H1 (cell line): ENCODE data around the gene HERC3. TPM values are rescaled to one million over a fixed set of nuclear protein-coding genes. Genes with fewer than 3 reads are reported as not detected.

Experiments used
- CBX5 ChIP-seq: fragments of 300-800, 300-1000 bp; sonication (generic); IDR thresholded peaks from 2 replicates; pipeline ENCODE4 v1.7.1; 2016; ENCODE audit warnings: antibody characterized with exemption, low read length, low read depth
- CREB1 ChIP-seq: IDR thresholded peaks from 2 replicates; pipeline ENCODE4 v1.6.1; 2012; ENCODE audit warnings: inconsistent platforms
- CTCF ChIP-seq, 3 experiments: IDR thresholded peaks; 1 replicate in 2 of 3; 2 replicates in 1 of 3; pipeline versions ENCODE4 v1.5.1 to v1.6.1; 2011; ENCODE audit warnings: low read length in 3 of 3, mild to moderate bottlenecking in 3 of 3, inconsistent platforms in 2 of 3, low read depth in 1 of 3, moderate library complexity in 1 of 3; ENCODE audit not compliant: insufficient read depth in 1 of 3; ENCODE audit errors: control extremely low read depth in 1 of 3
- POU5F1 ChIP-seq: IDR thresholded peaks from 2 replicates; pipeline ENCODE4 v1.6.1; 2011; ENCODE audit warnings: low read depth, mild to moderate bottlenecking, low read length, moderate library complexity
- RFX5 ChIP-seq: IDR thresholded peaks from 2 replicates; pipeline ENCODE4 v1.6.1; 2011; ENCODE audit warnings: low read depth, low read length, improper control_type of control experiment, borderline replicate concordance
- SIN3A ChIP-seq, 2 experiments: IDR thresholded peaks in 1 of 2; conservative IDR thresholded peaks in 1 of 2; 2 replicates each; pipeline ENCODE4 v1.6.1; 2011 to 2012; ENCODE audit warnings: low read length in 2 of 2, improper control_type of control experiment in 1 of 2, low read depth in 1 of 2, mild to moderate bottlenecking in 1 of 2
- polyA plus RNA-seq, 7 experiments: library from polyadenylated mRNA; depleted of rRNA in 3 of 7; stranded (reverse) in 5 of 7; unstranded in 2 of 7; fragments of >200 nt in 5 of 7; fragments of 200-250 nt in 2 of 7; gene quantifications; 1 replicate in 5 of 7; 2 replicates in 1 of 7; 4 replicates in 1 of 7; pipeline versions ENCODE4 v1.2.1 to v1.2.3, GENCODE V29; 2011 to 2013; ENCODE audit warnings: missing spikeins in 2 of 7, mixed read lengths in 2 of 7
- total RNA-seq: library from RNA; stranded (reverse); fragmentation: NEBNext Ultra II Directional; extraction: Animal tissue kit (Norgen Biotek cat#: 25700); gene quantifications from 2 replicates; pipeline ENCODE4 v1.2.1, GENCODE V29; 2021

The HERC3 gene
- total and polyA plus RNA-seq, 2 of the 8 experiments (the other 6 are each of a cell fraction or from before 2014, with no cell fraction given) = 1.4 to 5.7 TPM

- TF ChIP-seq CTCF (IDR thresholded peaks at IDR 0.05; ENCODE audit: control extremely low read depth in 1 of 3, insufficient read depth in 1 of 3, low read depth in 1 of 3, low read length in 3 of 3) (no peak), SIN3A (conservative IDR thresholded peaks at IDR 0.05 in 1 of 2, IDR thresholded peaks at IDR 0.05 in 1 of 2; ENCODE audit: low read depth in 1 of 2, low read length in 2 of 2) (no peak), CREB1 (no peak), RFX5 (no peak), POU5F1 (no peak), CBX5 (no peak)
Observed at GRCh38 chr4:88745581-88746163, 153.4 kb downstream of the HERC3 start (continued).
